ENCODE measurements around the gene SHISA7. TPM values are rescaled to one million over a fixed set of nuclear protein-coding genes. Genes with fewer than 3 reads are reported as not detected.

Gene SHISA7
- total RNA-seq, 1 donor from 2014 or later = 0.25 TPM

DNA sequence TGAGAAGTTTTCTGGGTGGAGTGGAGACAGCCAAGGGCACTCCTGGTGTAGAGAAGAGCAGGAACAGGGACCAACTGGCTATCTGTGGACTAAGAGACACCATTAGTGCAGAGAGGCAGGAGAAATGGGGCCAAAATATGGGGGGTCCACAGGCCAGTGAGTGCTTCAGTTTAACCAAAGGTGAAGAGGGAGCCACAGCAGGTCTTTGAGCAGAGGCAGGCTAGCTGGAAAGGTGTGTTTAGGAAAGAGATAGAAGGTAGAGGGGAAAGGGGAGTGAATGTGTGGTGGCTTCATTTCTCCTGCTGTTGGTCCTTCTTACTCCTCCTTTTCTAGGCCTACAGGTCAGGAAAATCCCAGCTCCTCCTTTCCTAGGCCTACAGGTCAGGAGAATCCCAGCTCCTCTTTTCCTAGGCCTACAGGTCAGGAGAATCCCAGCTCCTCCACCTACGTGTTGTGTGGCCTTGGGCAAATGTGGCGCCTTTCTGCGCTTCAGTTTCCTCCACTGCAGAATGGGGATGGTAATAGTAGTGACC lies 60.5 kb downstream of the SHISA7 start:
- no peak for TF ChIP-seq POLR2A (IDR thresholded peaks at IDR 0.05)
- TF ChIP-seq, protein P1, sequence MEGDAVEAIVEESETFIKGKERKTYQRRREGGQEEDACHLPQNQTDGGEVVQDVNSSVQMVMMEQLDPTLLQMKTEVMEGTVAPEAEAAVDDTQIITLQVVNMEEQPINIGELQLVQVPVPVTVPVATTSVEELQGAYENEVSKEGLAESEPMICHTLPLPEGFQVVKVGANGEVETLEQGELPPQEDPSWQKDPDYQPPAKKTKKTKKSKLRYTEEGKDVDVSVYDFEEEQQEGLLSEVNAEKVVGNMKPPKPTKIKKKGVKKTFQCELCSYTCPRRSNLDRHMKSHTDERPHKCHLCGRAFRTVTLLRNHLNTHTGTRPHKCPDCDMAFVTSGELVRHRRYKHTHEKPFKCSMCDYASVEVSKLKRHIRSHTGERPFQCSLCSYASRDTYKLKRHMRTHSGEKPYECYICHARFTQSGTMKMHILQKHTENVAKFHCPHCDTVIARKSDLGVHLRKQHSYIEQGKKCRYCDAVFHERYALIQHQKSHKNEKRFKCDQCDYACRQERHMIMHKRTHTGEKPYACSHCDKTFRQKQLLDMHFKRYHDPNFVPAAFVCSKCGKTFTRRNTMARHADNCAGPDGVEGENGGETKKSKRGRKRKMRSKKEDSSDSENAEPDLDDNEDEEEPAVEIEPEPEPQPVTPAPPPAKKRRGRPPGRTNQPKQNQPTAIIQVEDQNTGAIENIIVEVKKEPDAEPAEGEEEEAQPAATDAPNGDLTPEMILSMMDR (IDR thresholded peaks at IDR 0.05) = no peak
- no peak for TF ChIP-seq POLR2AphosphoS5 (IDR thresholded peaks at IDR 0.05; ENCODE audit: insufficient read depth in 1 of 2, low read depth in 1 of 2)
- intact Hi-C loops (cut with DNase I) = no loop called here
- Histone ChIP-seq H3K9me3 (no peaks in the 10 kb centered on the region), H3K27me3 (no peaks in the 10 kb centered on the region), H3K4me3 (no peak overlapping the region), H3K4me1 (peaks cover 33% of the 10 kb centered on the region), H3K36me3 (peaks cover 0 to 6% of the 10 kb centered on the region in 2 donors), H3K27ac (no peak overlapping the region)
- DNase-seq (ENCODE audit: extremely low spot score in 2 of 2) = no peak

DNA sequence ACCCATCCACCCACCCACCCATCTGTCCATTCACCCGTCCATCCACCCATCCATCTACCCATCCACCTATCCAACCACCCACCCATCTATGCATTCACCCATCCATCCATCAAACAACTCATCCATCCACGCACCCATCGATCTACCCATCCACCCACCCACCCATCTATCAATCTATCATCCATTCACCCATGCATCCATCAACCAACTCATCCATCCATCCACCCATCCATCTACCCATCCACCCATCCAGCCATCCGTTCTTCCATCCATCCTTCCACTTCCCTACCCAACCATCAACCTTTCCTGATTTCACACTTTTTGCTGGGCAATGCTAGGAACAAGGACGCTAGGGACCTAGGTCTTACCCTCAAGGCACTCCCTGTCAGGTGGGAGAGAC lies 61.1 kb downstream of the SHISA7 start:
- DNase-seq (ENCODE audit: extremely low spot score in 2 of 2) = no peak
- no peak overlapping the region for H3K4me3 ChIP-seq
- H3K36me3 ChIP-seq = peaks cover 0 to under 1% of the 10 kb centered on the region in 2 donors
- H3K27ac ChIP-seq = no peak overlapping the region
- intact Hi-C loops (cut with DNase I) = no loop called here
- H3K4me1 ChIP-seq = peaks cover 27% of the 10 kb centered on the region
- H3K27me3 ChIP-seq = no peaks in the 10 kb centered on the region
- no peak for TF ChIP-seq POLR2AphosphoS5 (IDR thresholded peaks at IDR 0.05; ENCODE audit: insufficient read depth in 1 of 2, low read depth in 1 of 2)
- TF ChIP-seq, protein P1 (IDR thresholded peaks at IDR 0.05) = no peak
- TF ChIP-seq POLR2A (IDR thresholded peaks at IDR 0.05) = no peak
- no peaks in the 10 kb centered on the region for H3K9me3 ChIP-seq

GRCh38 chr19:55379174-55379573 lies 63.9 kb downstream of the SHISA7 start:
- TF ChIP-seq POLR2AphosphoS5 (IDR thresholded peaks at IDR 0.05; ENCODE audit: insufficient read depth in 1 of 2, low read depth in 1 of 2) (no peak), POLR2A (IDR thresholded peaks at IDR 0.05) (no peak)
- TF ChIP-seq, protein P1 (IDR thresholded peaks at IDR 0.05) = no peak
- H3K36me3 ChIP-seq = no peaks in the 10 kb centered on the region
- DNase-seq (ENCODE audit: extremely low spot score in 2 of 2) = no peak
- no peaks in the 10 kb centered on the region for H3K27me3 ChIP-seq
- no peaks in the 10 kb centered on the region for H3K9me3 ChIP-seq
- intact Hi-C loops (cut with DNase I) = loop anchor here (10.0 kb wide), 1 partner anchor 74 kb away; no protein-coding TSS in a partner anchor
- H3K4me1 ChIP-seq = peaks cover 13% of the 10 kb centered on the region
- no peak overlapping the region for H3K4me3 ChIP-seq
- no peak overlapping the region for H3K27ac ChIP-seq

Other genes starting within 250 kb of the SHISA7 start
- 4.4 TPM for gene PTPRH, start 233.8 kb downstream of the SHISA7 start, total RNA-seq
- gene TMEM86B, start 214.5 kb downstream of the SHISA7 start, total RNA-seq = 2.9 TPM
- 30.4 TPM for gene PPP6R1, start 184.3 kb downstream of the SHISA7 start, total RNA-seq
- 29.5 TPM for gene HSPBP1, start 163.2 kb downstream of the SHISA7 start, total RNA-seq
- 10.1 TPM for gene BRSK1, start 159.3 kb downstream of the SHISA7 start, total RNA-seq
- gene TMEM150B, start 118.0 kb downstream of the SHISA7 start, total RNA-seq = not detected
- 19.2 TPM for gene KMT5C, start 103.4 kb downstream of the SHISA7 start, total RNA-seq
- gene COX6B2, start 88.6 kb downstream of the SHISA7 start, total RNA-seq = 5.2 TPM
- not detected for gene GARIN5B, start 80.0 kb downstream of the SHISA7 start, total RNA-seq
- gene IL11, start 72.8 kb downstream of the SHISA7 start, total RNA-seq = not detected
- not detected for gene TMEM190, start 66.5 kb downstream of the SHISA7 start, total RNA-seq
- gene TMEM238, start 59.0 kb downstream of the SHISA7 start, total RNA-seq = 5.9 TPM
- 1,166 TPM for gene RPL28, start 57.4 kb downstream of the SHISA7 start, total RNA-seq
- 22.3 TPM for gene UBE2S, start 35.5 kb downstream of the SHISA7 start, total RNA-seq
- 61.4 TPM for gene ISOC2, start 18.3 kb upstream of the SHISA7 start, total RNA-seq
- not detected for gene C19orf85, start 21.5 kb upstream of the SHISA7 start, total RNA-seq
- 2.7 TPM for gene ZNF628, start 33.3 kb upstream of the SHISA7 start, total RNA-seq
- gene NAT14, start 41.9 kb upstream of the SHISA7 start, total RNA-seq = 14.2 TPM
- 13.5 TPM for gene SSC5D, start 45.1 kb upstream of the SHISA7 start, total RNA-seq
- not detected for gene SBK2, start 93.8 kb upstream of the SHISA7 start, total RNA-seq
- gene SBK3, start 102.2 kb upstream of the SHISA7 start, total RNA-seq = not detected
- 3.2 TPM for gene ZNF579, start 137.5 kb upstream of the SHISA7 start, total RNA-seq
- gene FIZ1, start 156.2 kb upstream of the SHISA7 start, total RNA-seq = 5.4 TPM
- gene ZNF524, start 157.0 kb upstream of the SHISA7 start, total RNA-seq = 15.5 TPM
- gene ZNF865, start 162.3 kb upstream of the SHISA7 start, total RNA-seq = 8.8 TPM
- 5.2 TPM for gene ZNF784, start 181.3 kb upstream of the SHISA7 start, total RNA-seq
- 30.9 TPM for gene ZNF580, start 197.7 kb upstream of the SHISA7 start, total RNA-seq
- 15.5 TPM for gene ZNF581, start 200.3 kb upstream of the SHISA7 start, total RNA-seq
- 8.3 TPM for gene CCDC106, start 204.9 kb upstream of the SHISA7 start, total RNA-seq
- gene U2AF2, start 211.7 kb upstream of the SHISA7 start, total RNA-seq = 145 TPM
- 43.7 TPM for gene EPN1, start 231.9 kb upstream of the SHISA7 start, total RNA-seq